Cardiac fibroblast (primary cell): Measurements from ENCODE around the gene OBSCN.

ENCODE experiments used
- DNase-seq, 2 donors: peaks; one replicate each; pipeline versions ENCODE4 v3.0.0 to v3.0.0-alpha.2; 2010; ENCODE audit warnings: low read depth in 2 of 2
- H3K4me3 ChIP-seq, 2 donors: replicated peaks in 1 of 2; 1 replicate in 1 of 2; 2 replicates in 1 of 2; pipeline ENCODE4 v1.5.1; 2011; ENCODE audit warnings: low read depth in 2 of 2, low read length in 2 of 2, mild to moderate bottlenecking in 2 of 2, moderate library complexity in 1 of 2
- TF ChIP-seq, protein P1 (sequence below): IDR thresholded peaks from one replicate; pipeline ENCODE4 v1.5.1; 2011; ENCODE audit warnings: low read depth, mild to moderate bottlenecking, low read length, inconsistent platforms

OBSCN gene

DNA sequence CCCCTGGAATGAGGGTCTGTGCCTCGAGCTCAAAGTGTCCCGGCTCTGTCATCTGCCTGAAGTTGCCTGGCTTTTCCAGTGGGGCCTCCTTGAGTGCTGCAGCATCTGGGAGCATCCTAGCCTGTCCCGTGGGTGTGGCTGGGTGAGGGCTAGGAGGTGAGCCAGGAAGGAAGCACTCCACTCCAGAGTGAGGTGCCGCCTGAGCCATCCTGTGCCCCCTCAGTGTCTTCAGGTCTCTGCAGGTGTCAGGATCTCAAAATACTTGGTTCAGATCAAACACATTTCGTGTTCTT is 30.7 kb upstream of the OBSCN start:
- no peak for DNase-seq
- TF ChIP-seq, protein P1, sequence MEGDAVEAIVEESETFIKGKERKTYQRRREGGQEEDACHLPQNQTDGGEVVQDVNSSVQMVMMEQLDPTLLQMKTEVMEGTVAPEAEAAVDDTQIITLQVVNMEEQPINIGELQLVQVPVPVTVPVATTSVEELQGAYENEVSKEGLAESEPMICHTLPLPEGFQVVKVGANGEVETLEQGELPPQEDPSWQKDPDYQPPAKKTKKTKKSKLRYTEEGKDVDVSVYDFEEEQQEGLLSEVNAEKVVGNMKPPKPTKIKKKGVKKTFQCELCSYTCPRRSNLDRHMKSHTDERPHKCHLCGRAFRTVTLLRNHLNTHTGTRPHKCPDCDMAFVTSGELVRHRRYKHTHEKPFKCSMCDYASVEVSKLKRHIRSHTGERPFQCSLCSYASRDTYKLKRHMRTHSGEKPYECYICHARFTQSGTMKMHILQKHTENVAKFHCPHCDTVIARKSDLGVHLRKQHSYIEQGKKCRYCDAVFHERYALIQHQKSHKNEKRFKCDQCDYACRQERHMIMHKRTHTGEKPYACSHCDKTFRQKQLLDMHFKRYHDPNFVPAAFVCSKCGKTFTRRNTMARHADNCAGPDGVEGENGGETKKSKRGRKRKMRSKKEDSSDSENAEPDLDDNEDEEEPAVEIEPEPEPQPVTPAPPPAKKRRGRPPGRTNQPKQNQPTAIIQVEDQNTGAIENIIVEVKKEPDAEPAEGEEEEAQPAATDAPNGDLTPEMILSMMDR = no peak

DNA sequence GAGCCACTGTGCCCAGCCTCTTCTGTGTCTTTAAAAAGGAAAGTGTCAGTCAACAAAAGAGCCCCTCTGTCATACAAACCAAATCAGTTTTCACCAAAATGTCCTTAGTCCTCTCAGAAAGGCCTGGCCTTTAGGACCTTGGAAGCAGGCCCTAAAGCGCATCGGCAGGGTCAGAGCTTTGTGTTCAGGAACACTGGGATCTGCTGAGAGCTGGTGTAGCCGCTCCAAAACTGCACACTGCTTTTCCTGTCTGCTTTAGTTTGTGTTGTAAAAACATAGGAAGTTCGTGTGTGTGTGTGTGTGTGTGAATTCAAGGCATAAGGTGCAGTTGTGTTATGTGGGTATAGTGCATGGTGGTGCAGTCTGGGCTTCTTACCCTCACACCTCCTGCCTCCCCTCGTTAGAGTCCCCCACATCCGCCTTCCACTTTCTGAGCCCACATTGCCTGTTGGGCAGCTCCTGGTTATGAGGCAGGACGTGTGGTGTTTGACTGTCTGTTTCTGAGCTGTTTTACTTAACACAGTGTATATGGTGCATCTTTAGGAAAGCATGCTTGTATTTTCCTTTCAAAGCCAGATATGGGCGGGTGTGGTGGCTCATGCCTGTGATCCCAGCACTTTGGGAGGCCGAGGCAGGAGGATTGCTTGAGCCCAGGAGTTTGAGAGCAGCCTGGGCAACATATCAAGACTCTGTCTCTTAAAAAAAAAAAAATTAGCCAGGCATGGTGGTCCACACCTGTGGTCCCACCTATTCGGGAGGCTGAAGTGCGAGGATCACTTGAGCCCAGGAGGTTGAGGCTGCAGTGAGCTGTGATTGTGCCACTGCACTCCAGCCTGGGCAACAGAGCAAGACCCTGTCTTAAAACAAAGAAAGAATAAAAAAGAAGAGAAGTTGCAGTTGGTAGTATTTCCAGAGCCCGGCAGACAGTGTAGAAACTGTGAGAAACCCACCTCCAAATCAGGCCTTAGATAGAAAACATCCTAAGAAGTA is 29.8 kb upstream of the OBSCN start:
- no peak overlapping the region for H3K4me3 ChIP-seq
- no peak for DNase-seq
- TF ChIP-seq, protein P1 = no peak

More for the DNA sequence above, 30.7 kb upstream of the OBSCN start:
- H3K4me3 ChIP-seq = no peak overlapping the region

DNA sequence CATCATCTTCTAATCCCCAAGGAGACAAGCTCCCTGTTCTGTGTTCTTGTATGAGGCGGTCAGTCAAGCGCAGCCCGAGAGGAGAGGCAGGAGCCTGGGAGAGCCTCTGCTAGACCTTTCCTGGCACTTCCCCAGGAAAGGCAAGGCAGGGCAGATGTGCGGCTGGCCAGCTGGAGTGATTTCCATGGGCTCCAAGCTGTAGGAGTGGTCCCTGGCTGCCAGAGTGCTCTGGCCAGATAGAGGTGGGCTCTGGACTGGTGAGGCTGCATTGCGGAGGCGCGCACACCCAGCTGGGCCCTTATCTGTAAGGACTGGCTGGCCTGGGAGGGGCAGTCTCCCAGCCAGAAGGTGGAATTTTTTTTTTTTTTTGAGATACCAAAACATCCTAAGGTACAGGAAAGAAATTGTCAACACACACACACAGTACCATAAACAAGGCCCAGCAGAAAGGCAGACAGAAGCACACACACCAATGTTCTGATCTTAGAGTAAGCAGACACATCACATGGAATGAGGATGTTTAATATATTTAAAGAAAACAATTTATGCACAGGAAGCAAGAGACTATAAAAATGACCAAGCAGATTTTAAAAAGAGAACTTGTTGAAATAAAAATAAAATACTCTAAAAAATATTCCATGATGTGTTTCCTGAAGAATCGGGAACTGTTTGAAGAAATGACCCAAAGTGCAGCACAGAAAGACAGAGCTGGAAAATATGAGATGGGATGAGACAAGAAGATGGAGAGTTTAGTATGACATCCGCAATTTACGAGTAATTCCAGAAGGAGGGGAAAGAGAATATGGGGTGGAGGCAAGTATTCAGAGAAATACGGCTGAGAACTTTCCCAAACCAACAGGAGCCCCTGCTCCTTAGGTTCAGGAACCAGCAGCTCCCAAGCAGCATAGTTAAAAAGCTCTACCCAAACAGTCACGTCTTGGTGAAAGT is 28.8 kb upstream of the OBSCN start:
- TF ChIP-seq, protein P1 = no peak
- H3K4me3 ChIP-seq = no peak overlapping the region

DNA sequence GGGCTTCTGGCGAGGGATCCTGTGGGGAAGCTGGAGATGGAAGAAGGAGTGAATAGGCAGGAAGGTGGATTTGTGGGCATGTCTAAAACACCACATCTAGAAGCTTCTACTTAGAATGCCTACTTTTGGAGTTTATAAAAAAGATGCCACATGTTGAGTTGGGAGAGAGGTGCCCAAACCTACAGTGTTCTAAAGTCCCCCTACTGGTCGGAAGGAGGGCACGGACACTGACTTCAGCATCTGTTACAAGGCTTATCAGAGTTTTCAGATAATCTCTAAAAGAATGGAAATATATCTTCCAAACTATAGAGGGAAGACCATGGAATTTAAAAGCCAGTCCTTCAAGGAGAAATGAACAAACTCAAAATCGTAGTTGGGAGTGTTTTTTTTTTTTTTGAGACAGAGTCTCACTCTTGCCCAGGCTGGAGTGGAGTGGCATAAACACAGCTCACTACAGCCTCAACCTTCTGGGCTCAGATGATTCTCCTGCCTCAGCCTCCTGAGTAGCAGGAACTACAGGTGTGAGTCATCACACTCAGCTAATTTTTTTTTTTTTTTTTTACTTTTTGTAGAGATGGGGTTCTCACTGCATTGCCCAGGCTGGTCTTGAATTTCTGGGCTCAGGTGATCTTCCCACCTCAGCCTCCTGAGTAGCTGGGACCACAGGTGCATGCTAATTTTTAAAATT is 27.4 kb upstream of the OBSCN start:
- H3K4me3 ChIP-seq = no peak overlapping the region
- no peak for DNase-seq
- TF ChIP-seq, protein P1 = peak; percentile 26

More for the DNA sequence above, 28.8 kb upstream of the OBSCN start:
- DNase-seq = no peak

DNA sequence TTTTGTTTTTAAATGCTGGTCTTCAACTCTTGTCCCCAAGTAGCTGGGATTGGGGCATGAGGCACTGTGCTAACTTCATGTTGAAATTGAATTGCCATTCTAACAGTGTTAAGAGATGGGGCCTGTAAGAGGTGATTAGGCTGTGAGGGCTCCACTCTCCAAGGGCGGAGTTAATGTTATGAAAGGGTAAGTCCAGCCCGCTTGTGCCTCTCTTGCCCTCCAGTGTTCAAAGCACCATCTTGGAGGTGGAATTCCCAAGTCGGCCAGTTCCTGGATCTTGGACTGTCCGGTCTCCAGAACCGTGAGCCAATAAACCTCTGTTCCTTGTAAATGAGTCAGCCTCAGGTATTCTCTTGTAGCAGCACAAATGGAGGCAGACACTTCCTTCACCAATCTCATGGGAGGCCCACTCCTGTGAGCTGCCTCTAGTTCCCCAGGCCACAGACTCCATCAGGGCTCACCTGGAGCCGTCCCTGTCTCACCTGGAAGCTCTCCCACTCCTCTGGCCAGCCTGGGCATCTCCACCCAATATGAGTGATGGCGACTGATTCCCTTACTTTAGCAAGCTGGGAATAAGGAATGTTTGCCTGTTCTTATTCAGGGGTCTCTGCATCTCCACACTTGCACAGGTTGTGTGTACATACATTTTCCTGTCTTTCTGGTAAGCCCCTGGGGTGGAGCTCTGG is 26.7 kb upstream of the OBSCN start:
- H3K4me3 ChIP-seq = no peak overlapping the region
- TF ChIP-seq, protein P1 = no peak

DNA sequence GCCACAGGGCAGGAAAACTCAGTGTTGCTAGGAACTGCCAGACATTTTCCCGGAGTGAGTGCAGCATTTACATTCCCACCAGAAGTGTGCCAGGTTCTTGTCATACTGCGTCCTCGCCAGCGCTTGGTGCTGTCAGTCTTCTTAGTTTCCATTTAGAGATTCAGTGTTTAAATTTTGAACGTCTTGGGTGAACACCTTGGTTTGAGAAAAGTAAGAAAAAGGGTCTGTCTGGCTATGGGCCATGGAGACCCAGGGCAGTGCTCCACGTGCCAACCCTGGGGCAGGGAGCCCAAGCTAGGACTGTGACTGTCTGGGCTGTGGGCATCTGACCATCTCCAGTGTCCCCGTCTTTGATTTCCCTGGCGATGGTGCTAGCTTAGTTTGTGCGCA is 26.2 kb upstream of the OBSCN start:
- TF ChIP-seq, protein P1 = no peak
- DNase-seq = no peak
- H3K4me3 ChIP-seq = no peak overlapping the region

More for the DNA sequence above, 26.7 kb upstream of the OBSCN start:
- DNase-seq = no peak
